ENCODE data around the gene ETS2. TPM values are rescaled to one million over a fixed set of nuclear protein-coding genes. Genes with fewer than 3 reads are reported as not detected.
A peak's percentile ranks its signal among the peaks of the same experiment; 100 is the strongest.

The ETS2 gene
- polyA plus RNA-seq, 3 donors = 54.2 to 150 (median 59.5) TPM

DNA sequence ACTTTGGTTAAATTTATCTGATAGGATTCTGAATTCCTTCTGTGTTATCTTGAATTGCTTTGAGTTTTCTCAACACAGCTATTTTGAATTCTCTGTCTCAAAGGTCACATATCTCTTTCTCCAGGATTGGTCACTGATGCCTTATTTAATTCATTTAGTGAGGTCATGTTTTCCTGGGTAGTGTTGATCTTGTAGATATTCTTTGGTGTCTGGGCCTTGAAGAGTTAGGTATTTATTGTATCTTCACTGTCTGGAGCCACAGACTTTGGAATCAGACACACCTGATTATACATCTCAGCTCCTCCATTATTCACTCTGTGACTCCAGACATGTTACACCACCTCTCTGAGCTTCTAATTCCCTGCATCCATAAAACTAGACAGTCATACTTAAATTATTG is 34.2 kb upstream of the ETS2 start:
- Mint-ChIP-seq H3K4me1 (peaks cover 42% of the 10 kb centered on the region), H3K9me3 (peaks cover 0 to under 1% (median 0%) of the 10 kb centered on the region in 7 donors), H3K4me3 (no peak overlapping the region), H3K27me3 (ENCODE audit: low read depth in 3 of 3) (no peaks in the 10 kb centered on the region), H3K36me3 (no peaks in the 10 kb centered on the region), H3K27ac (no peak overlapping the region)
- no peak for TF ChIP-seq CTCF (IDR thresholded peaks at IDR 0.05)
- Histone ChIP-seq H2AFZ (ENCODE audit: insufficient read depth, low read depth, low read length, poor library complexity, severe bottlenecking) (no peak overlapping the region), H3K9ac (ENCODE audit: insufficient read depth, low read length, poor library complexity, severe bottlenecking) (no peak overlapping the region), H3K27me3 (ENCODE audit: control insufficient read depth in 2 of 2, insufficient read depth in 2 of 2, low read length in 2 of 2) (no peaks in the 10 kb centered on the region), H3K79me2 (ENCODE audit: insufficient read depth, low read length) (no peaks in the 10 kb centered on the region), H3K36me3 (replicated peaks in 1 of 2; ENCODE audit: control insufficient read depth in 1 of 2, insufficient read depth in 2 of 2, low read length in 2 of 2) (no peaks in the 10 kb centered on the region), H3K4me3 (replicated peaks in 1 of 3; ENCODE audit: low read depth in 2 of 3, low read length in 3 of 3) (no peak overlapping the region), H4K20me1 (ENCODE audit: insufficient read depth, low read length) (no peaks in the 10 kb centered on the region), H3K4me1 (ENCODE audit: control insufficient read depth in 1 of 2, insufficient read depth in 2 of 2, low read length in 2 of 2) (peaks cover 28 to 35% of the 10 kb centered on the region in 2 donors), H3K4me2 (replicated peaks; ENCODE audit: extremely low read depth, low read length, poor library complexity, severe bottlenecking) (no peak overlapping the region), H3K27ac (ENCODE audit: low read depth in 1 of 2, low read length in 2 of 2) (no peak overlapping the region), H3K9me3 (replicated peaks in 1 of 2; ENCODE audit: control insufficient read depth in 1 of 2, insufficient read depth in 1 of 2, low read length in 2 of 2) (no peaks in the 10 kb centered on the region)
- intact Hi-C loops (cut with micrococcal nuclease) = no loop called here
- no peak for DNase-seq

GRCh38 chr21:38772646-38773045 is 33.1 kb upstream of the ETS2 start:
- intact Hi-C loops (cut with micrococcal nuclease) = no loop called here
- H3K27ac Mint-ChIP-seq = peak overlapping the region; percentile 48 to 90 (median 81)
- H3K36me3 ChIP-seq (replicated peaks in 1 of 2; ENCODE audit: control insufficient read depth in 1 of 2, insufficient read depth in 2 of 2, low read length in 2 of 2) = no peaks in the 10 kb centered on the region
- no peaks in the 10 kb centered on the region for H3K79me2 ChIP-seq (ENCODE audit: insufficient read depth, low read length)
- no peaks in the 10 kb centered on the region for H4K20me1 ChIP-seq (ENCODE audit: insufficient read depth, low read length)
- DNase-seq = peak; percentile 21 to 44 (median 21)
- no peaks in the 10 kb centered on the region for H3K9me3 Mint-ChIP-seq
- H3K4me3 Mint-ChIP-seq = no peak overlapping the region
- peaks cover 19 to 26% of the 10 kb centered on the region in 2 donors for H3K4me1 ChIP-seq (ENCODE audit: control insufficient read depth in 1 of 2, insufficient read depth in 2 of 2, low read length in 2 of 2)
- no peaks in the 10 kb centered on the region for H3K27me3 Mint-ChIP-seq (ENCODE audit: low read depth in 3 of 3)
- no peaks in the 10 kb centered on the region for H3K27me3 ChIP-seq (ENCODE audit: control insufficient read depth in 2 of 2, insufficient read depth in 2 of 2, low read length in 2 of 2)
- H3K36me3 Mint-ChIP-seq = no peaks in the 10 kb centered on the region
- no peak overlapping the region for H3K4me2 ChIP-seq (replicated peaks; ENCODE audit: extremely low read depth, low read length, poor library complexity, severe bottlenecking)
- peak overlapping the region; percentile 26 for H2AFZ ChIP-seq (ENCODE audit: insufficient read depth, low read depth, low read length, poor library complexity, severe bottlenecking)
- H3K9ac ChIP-seq (ENCODE audit: insufficient read depth, low read length, poor library complexity, severe bottlenecking) = no peak overlapping the region
- no peaks in the 10 kb centered on the region for H3K9me3 ChIP-seq (replicated peaks in 1 of 2; ENCODE audit: control insufficient read depth in 1 of 2, insufficient read depth in 1 of 2, low read length in 2 of 2)
- no peak overlapping the region for H3K4me3 ChIP-seq (replicated peaks in 1 of 3; ENCODE audit: low read depth in 2 of 3, low read length in 3 of 3)
- TF ChIP-seq CTCF (IDR thresholded peaks at IDR 0.05) = no peak
- peaks cover 38% of the 10 kb centered on the region for H3K4me1 Mint-ChIP-seq
- peak overlapping the region; percentile 32 to 68 for H3K27ac ChIP-seq (ENCODE audit: low read depth in 1 of 2, low read length in 2 of 2)
